B cell (primary cell): ENCODE data around the gene NOL4L. TPM values are rescaled to one million over a fixed set of nuclear protein-coding genes. Genes with fewer than 3 reads are reported as not detected.

Experiments
- ATAC-seq: fragments of 200-7000 bp; cut with Tn5 transposase; one replicate; pipeline ENCODE4 v1.10.0; 2021; ENCODE audit warnings: low read depth, mild to moderate bottlenecking, moderate number of reproducible peaks, moderate library complexity
- CTCF ChIA-PET: fragments of 350-600 bp; sonication (Branson Sonifier 250); formaldehyde crosslinking; loops from one replicate; lab custom pipeline; 2021; ENCODE audit warnings: antibody characterized with exemption, inconsistent platforms; lab: Charles Lee
- POLR2A ChIA-PET: fragments of 350-600 bp; sonication (Branson Sonifier 250); formaldehyde crosslinking; loops from one replicate; lab custom pipeline; 2021; ENCODE audit warnings: antibody characterized with exemption; lab: Charles Lee
- DNase-seq: peaks from one replicate; pipeline ENCODE4 v3.0.0; 2013
- H2AFZ ChIP-seq: 2 replicates; pipeline ENCODE4 v1.6.1; 2012; ENCODE audit warnings: mild to moderate bottlenecking, low read depth, low read length; ENCODE audit not compliant: insufficient read depth, poor library complexity, severe bottlenecking
- H3K27ac ChIP-seq, 2 donors: 1 replicate in 1 of 2; 2 replicates in 1 of 2; pipeline ENCODE4 v1.5.1; 2012 to 2013; ENCODE audit warnings: low read length in 2 of 2, mild to moderate bottlenecking in 2 of 2, moderate library complexity in 1 of 2
- H3K27me3 ChIP-seq, 4 experiments: fragments of 200-600 bp in 1 of 4; sonication (generic) in 1 of 4; replicated peaks in 1 of 4; 1 replicate in 2 of 4; 2 replicates in 2 of 4; pipeline versions ENCODE4 v1.6.1 to v1.7.0; 2013 to 2016; ENCODE audit warnings: low read length in 3 of 4, mild to moderate bottlenecking in 2 of 4, mixed read lengths in 1 of 4, moderate library complexity in 1 of 4; ENCODE audit not compliant: insufficient read depth in 4 of 4, control insufficient read depth in 3 of 4; ENCODE audit errors: control extremely low read depth in 1 of 4
- H3K36me3 ChIP-seq, 2 experiments: replicated peaks in 1 of 2; 1 replicate in 1 of 2; 2 replicates in 1 of 2; pipeline versions ENCODE4 v1.6.1 to v1.7.1; 2013; ENCODE audit warnings: low read length in 1 of 2; ENCODE audit not compliant: insufficient read depth in 2 of 2, control insufficient read depth in 1 of 2; ENCODE audit errors: control extremely low read depth in 1 of 2, extremely low read depth in 1 of 2
- H3K4me1 ChIP-seq, 2 donors: fragments of 200-600 bp in 1 of 2; sonication (generic) in 1 of 2; 1 replicate in 1 of 2; 2 replicates in 1 of 2; pipeline versions ENCODE4 v1.5.1 to v1.6.1; 2013 to 2017; ENCODE audit warnings: low read length in 2 of 2; ENCODE audit not compliant: control insufficient read depth in 2 of 2, insufficient read depth in 2 of 2
- H3K4me2 ChIP-seq: replicated peaks from 2 replicates; pipeline ENCODE3; 2012; ENCODE audit warnings: mild to moderate bottlenecking, low read depth, low read length; ENCODE audit not compliant: poor library complexity, severe bottlenecking
- H3K4me3 ChIP-seq, 5 experiments: fragments of 200-600 bp in 1 of 5; sonication (generic) in 1 of 5; 1 replicate in 3 of 5; 2 replicates in 2 of 5; pipeline versions ENCODE4 v1.5.1 to v1.7.0; 2011 to 2016; ENCODE audit warnings: low read length in 4 of 5, mild to moderate bottlenecking in 4 of 5, low read depth in 2 of 5, control low read depth in 1 of 5, moderate library complexity in 1 of 5; ENCODE audit not compliant: insufficient read depth in 1 of 5; ENCODE audit errors: control extremely low read depth in 1 of 5, extremely low read depth in 1 of 5
- H3K79me2 ChIP-seq: fragments of 200-600 bp; sonication (generic); one replicate; pipeline ENCODE4 v1.6.0; 2016; ENCODE audit warnings: low read length; ENCODE audit not compliant: control insufficient read depth, insufficient read depth
- H3K9ac ChIP-seq: fragments of 200-600 bp; sonication (generic); 2 replicates; pipeline ENCODE4 v1.6.1; 2017; ENCODE audit warnings: mild to moderate bottlenecking, low read length, moderate library complexity
- H3K9me3 ChIP-seq, 3 donors: one replicate each; pipeline versions ENCODE4 v1.6.1 to v1.7.1; 2013; ENCODE audit warnings: low read length in 2 of 3; ENCODE audit not compliant: control insufficient read depth in 2 of 3, insufficient read depth in 1 of 3; ENCODE audit errors: control extremely low read depth in 1 of 3
- H4K20me1 ChIP-seq: 2 replicates; pipeline ENCODE4 v1.6.0; 2012; ENCODE audit warnings: mild to moderate bottlenecking, low read length; ENCODE audit not compliant: insufficient read depth, control insufficient read depth, poor library complexity, severe bottlenecking
- H3K27ac Mint-ChIP-seq: one replicate; pipeline ENCODE4 v1.8.0; 2021; ENCODE audit warnings: mixed read lengths
- H3K27me3 Mint-ChIP-seq: one replicate; pipeline ENCODE4 v1.8.0; 2021; ENCODE audit warnings: mixed read lengths
- H3K4me1 Mint-ChIP-seq: one replicate; pipeline ENCODE4 v1.8.0; 2021; ENCODE audit warnings: mixed read lengths
- H3K4me3 Mint-ChIP-seq: one replicate; pipeline ENCODE4 v1.8.0; 2021; ENCODE audit warnings: mixed read lengths
- H3K9me3 Mint-ChIP-seq: one replicate; pipeline ENCODE4 v1.8.0; 2022; ENCODE audit warnings: mixed read lengths; ENCODE audit not compliant: insufficient read depth
- EZH2 ChIP-seq: IDR thresholded peaks from 2 replicates; pipeline ENCODE4 v1.6.1; 2012; ENCODE audit warnings: borderline replicate concordance, low read depth, mild to moderate bottlenecking, moderate library complexity, low read length; ENCODE audit not compliant: insufficient read depth, poor library complexity, severe bottlenecking
- WGBS: methylation state at CpG from one replicate; pipeline ENCODE4 v1.1.5; 2013; ENCODE audit warnings: missing lambda C conversion rate; ENCODE audit not compliant: insufficient coverage; 5-methylcytosine and 5-hydroxymethylcytosine counted together
- intact Hi-C: fragments of 100-400 bp; cut with micrococcal nuclease; formaldehyde crosslinking; loops from one replicate; pipeline ENCODE4 v1.10.0; 2022
- polyA plus RNA-seq: library from polyadenylated mRNA; depleted of rRNA; stranded (reverse); fragments of >200 nt; gene quantifications from 2 replicates; pipeline ENCODE4 v1.2.3, GENCODE V29; 2012
- total RNA-seq, 2 donors: library from RNA; stranded (reverse); fragments of 120-200 nt in 1 of 2; gene quantifications; 1 replicate in 1 of 2; 2 replicates in 1 of 2; pipeline versions ENCODE4 v1.2.3 to v1.2.4, GENCODE V29; 2013 to 2022
- TF ChIP-seq, protein P1 (sequence below): fragments of 200-600 bp; IDR thresholded peaks from one replicate; pipeline ENCODE4 v1.8.0; 2022; ENCODE audit warnings: antibody characterized with exemption, mild to moderate bottlenecking

Gene NOL4L
- total and polyA plus RNA-seq, 2 donors (not counting 1 experiment from before 2014, with no cell fraction given): 6.5 to 7.9 TPM

DNA sequence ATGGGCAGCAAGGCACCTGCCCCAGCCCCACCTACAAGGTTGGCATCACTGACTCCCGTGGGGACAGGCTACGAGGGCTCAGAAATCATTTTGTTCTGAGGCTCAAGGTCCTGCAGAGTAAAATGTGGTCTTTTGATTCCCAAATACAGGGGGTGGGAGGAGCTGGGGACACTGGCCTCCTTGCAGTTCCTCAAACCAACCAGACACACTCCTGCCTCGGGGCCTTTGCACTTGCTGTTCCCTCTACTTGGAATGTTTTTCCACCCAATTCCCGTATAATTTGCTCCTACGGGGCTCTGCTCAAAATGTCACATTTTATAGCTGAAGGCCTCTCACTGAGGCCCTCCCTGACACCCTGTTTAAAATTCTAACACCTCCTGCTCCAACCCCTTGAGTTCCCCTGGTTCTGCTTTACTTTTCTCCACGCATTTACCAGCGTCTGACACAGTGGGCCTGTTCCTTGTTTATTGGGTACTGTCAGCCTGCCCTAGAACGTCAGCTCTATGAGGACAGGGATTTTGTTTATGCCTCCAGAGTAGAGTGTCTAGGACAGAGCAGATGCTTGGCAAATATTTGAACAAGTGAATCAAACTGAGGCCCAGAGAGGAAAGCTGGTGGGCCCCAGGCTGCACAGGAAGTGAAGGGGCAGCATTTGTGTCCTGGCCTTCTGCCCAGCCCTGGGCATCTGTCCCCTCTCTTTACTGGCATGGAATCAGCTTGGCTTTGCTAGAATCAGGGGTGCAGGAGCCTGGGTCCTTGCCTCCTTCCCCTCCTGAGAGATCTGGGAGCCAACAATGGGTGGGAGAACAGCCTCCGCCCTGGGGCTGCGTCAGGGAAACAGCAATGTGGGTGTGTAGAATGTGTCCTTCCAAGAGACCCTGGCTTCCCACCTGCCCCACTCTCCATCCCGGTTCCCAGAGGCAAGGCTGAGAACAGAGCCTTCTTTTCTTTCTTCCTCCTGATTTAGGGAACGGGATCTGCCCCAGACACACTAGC is 18.5 kb downstream of the NOL4L start:
- ATAC-seq: no peak
- H4K20me1 ChIP-seq: no peaks in the 10 kb centered on the region
- H3K27me3 Mint-ChIP-seq: no peaks in the 10 kb centered on the region
- intact Hi-C loops: no loop called here
- no peak overlapping the region for H3K4me2 ChIP-seq
- no peak overlapping the region for H3K4me3 ChIP-seq
- peaks cover 11% of the 10 kb centered on the region for H3K79me2 ChIP-seq
- H3K27ac Mint-ChIP-seq: no peak overlapping the region
- no peak overlapping the region for H2AFZ ChIP-seq
- no peaks in the 10 kb centered on the region for H3K9me3 ChIP-seq
- no peak overlapping the region for H3K4me3 Mint-ChIP-seq
- H3K9ac ChIP-seq: no peak overlapping the region
- no peak for DNase-seq
- no peaks in the 10 kb centered on the region for H3K9me3 Mint-ChIP-seq
- POLR2A ChIA-PET: interaction anchor here (0.6 kb wide), 2 partner anchors 13 to 48 kb away, joined by 3 to 6 read pairs; no protein-coding TSS in a partner anchor
- CTCF ChIA-PET: no interaction called here
- no peaks in the 10 kb centered on the region for H3K36me3 ChIP-seq
- TF ChIP-seq, protein P1, sequence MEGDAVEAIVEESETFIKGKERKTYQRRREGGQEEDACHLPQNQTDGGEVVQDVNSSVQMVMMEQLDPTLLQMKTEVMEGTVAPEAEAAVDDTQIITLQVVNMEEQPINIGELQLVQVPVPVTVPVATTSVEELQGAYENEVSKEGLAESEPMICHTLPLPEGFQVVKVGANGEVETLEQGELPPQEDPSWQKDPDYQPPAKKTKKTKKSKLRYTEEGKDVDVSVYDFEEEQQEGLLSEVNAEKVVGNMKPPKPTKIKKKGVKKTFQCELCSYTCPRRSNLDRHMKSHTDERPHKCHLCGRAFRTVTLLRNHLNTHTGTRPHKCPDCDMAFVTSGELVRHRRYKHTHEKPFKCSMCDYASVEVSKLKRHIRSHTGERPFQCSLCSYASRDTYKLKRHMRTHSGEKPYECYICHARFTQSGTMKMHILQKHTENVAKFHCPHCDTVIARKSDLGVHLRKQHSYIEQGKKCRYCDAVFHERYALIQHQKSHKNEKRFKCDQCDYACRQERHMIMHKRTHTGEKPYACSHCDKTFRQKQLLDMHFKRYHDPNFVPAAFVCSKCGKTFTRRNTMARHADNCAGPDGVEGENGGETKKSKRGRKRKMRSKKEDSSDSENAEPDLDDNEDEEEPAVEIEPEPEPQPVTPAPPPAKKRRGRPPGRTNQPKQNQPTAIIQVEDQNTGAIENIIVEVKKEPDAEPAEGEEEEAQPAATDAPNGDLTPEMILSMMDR: no peak
- no peak for TF ChIP-seq EZH2
- WGBS: 94% methylated on average over 7 of the region's 12 CpGs
- H3K4me1 Mint-ChIP-seq: no peaks in the 10 kb centered on the region
- no peaks in the 10 kb centered on the region for H3K4me1 ChIP-seq
- H3K27me3 ChIP-seq: no peaks in the 10 kb centered on the region
- H3K27ac ChIP-seq: no peak overlapping the region

DNA sequence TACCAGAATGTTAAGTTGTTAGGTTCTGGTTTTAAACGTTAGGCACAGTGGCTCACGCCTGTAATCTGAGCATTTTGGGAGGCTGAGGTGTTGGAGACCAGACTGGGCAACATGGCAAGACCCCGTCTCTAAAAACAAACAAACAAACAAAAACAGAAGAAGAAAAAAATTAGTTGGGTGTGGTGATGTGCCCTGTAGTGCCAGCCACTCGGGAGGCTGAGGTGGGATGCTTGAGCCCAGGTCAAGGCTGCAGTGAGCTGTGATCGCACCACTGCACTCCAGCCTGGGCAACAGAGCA is 19.4 kb downstream of the NOL4L start:
- Mint-ChIP-seq H3K4me3 (no peak overlapping the region), H3K4me1 (peaks cover 3% of the 10 kb centered on the region), H3K27me3 (no peaks in the 10 kb centered on the region), H3K9me3 (no peaks in the 10 kb centered on the region), H3K27ac (no peak overlapping the region)
- no peaks in the 10 kb centered on the region for H3K9me3 ChIP-seq
- TF ChIP-seq EZH2: no peak
- no peak overlapping the region for H3K27ac ChIP-seq
- no peak overlapping the region for H3K4me3 ChIP-seq
- intact Hi-C loops: no loop called here
- DNase-seq: no peak
- WGBS: 86% methylated on average over 1 of the region's 5 CpGs
- no peaks in the 10 kb centered on the region for H3K36me3 ChIP-seq
- H3K79me2 ChIP-seq: peaks cover 12% of the 10 kb centered on the region
- H3K9ac ChIP-seq: no peak overlapping the region
- H3K27me3 ChIP-seq: peaks cover 0 to 8% (median 0%) of the 10 kb centered on the region in 4 experiments
- H3K4me2 ChIP-seq: no peak overlapping the region
- no peaks in the 10 kb centered on the region for H4K20me1 ChIP-seq
- POLR2A ChIA-PET: no interaction called here
- H2AFZ ChIP-seq: no peak overlapping the region
- CTCF ChIA-PET: no interaction called here
- no peak for ATAC-seq
- peaks cover 4 to 5% of the 10 kb centered on the region in 2 donors for H3K4me1 ChIP-seq
